ENCODE data around the gene SHOX. TPM values are rescaled to one million over a fixed set of nuclear protein-coding genes. Genes with fewer than 3 reads are reported as not detected.
A peak's percentile ranks its signal among the peaks of the same experiment; 100 is the strongest.
"Not testable (repeated sequence)": the region's sequence is repeated elsewhere in the genome, so short reads cannot be mapped to it uniquely, and the experiment has no call there.

Gene SHOX
- total RNA-seq: not detected

GRCh38 chrX:630612-631496, at the start of gene SHOX:
SHOX (plus strand) TSS chrX:630791; CDS start chrX:630898, 107 bp downstream.
- ATAC-seq (ENCODE audit: low read depth) (no peak), DNase-seq (no peak)
- Mint-ChIP-seq H3K4me3 (no peak within 1 kb of the TSS), H3K36me3 (no peaks in the 10 kb centered on the region), H3K9me3 (no peaks in the 10 kb centered on the region), H3K27ac (peak within 1 kb of the TSS; percentile 48), H3K4me1 (peaks cover 3% of the 10 kb centered on the region), H3K27me3 (peaks cover 82% of the 10 kb centered on the region)
- POLR2A ChIA-PET: no interaction called here

- POLR2A ChIA-PET: no interaction called here
- H3K27me3 Mint-ChIP-seq: no peaks in the 10 kb centered on the region
These were observed 49.5 kb upstream of the SHOX start for GRCh38 chrX:581066-581465.

GRCh38 chrX:581720-582298, 48.8 kb upstream of the SHOX start:
- POLR2A ChIA-PET: no interaction called here
- H3K9me3 Mint-ChIP-seq: peaks cover 2% of the 10 kb centered on the region
- H3K27me3 Mint-ChIP-seq: no peaks in the 10 kb centered on the region
- ATAC-seq (ENCODE audit: low read depth): no peak
- H3K4me3 Mint-ChIP-seq: no peak overlapping the region
- no peaks in the 10 kb centered on the region for H3K4me1 Mint-ChIP-seq
- no peak overlapping the region for H3K27ac Mint-ChIP-seq
- DNase-seq: no peak
- H3K36me3 Mint-ChIP-seq: no peaks in the 10 kb centered on the region

More at GRCh38 chrX:581066-581465, 49.5 kb upstream of the SHOX start:
- Mint-ChIP-seq H3K4me3 (no peak overlapping the region), H3K9me3 (peaks cover 2% of the 10 kb centered on the region), H3K36me3 (no peaks in the 10 kb centered on the region), H3K4me1 (no peaks in the 10 kb centered on the region), H3K27ac (no peak overlapping the region)
- DNase-seq (no peak), ATAC-seq (ENCODE audit: low read depth) (no peak)

- H3K4me1 Mint-ChIP-seq: no peaks in the 10 kb centered on the region
- POLR2A ChIA-PET: no interaction called here
- no peak overlapping the region for H3K4me3 Mint-ChIP-seq
- no peak overlapping the region for H3K27ac Mint-ChIP-seq
- H3K9me3 Mint-ChIP-seq: no peaks in the 10 kb centered on the region
- DNase-seq: no peak
- H3K27me3 Mint-ChIP-seq: no peaks in the 10 kb centered on the region
- no peaks in the 10 kb centered on the region for H3K36me3 Mint-ChIP-seq
- ATAC-seq (ENCODE audit: low read depth): no peak
These were observed 46.0 kb upstream of the SHOX start for GRCh38 chrX:584572-584971.

GRCh38 chrX:585115-585808, 45.3 kb upstream of the SHOX start:
- no peaks in the 10 kb centered on the region for H3K36me3 Mint-ChIP-seq
- ATAC-seq (ENCODE audit: low read depth) (no peak), DNase-seq (no peak)
- no peaks in the 10 kb centered on the region for H3K9me3 Mint-ChIP-seq
- POLR2A ChIA-PET: no interaction called here
- H3K27me3 Mint-ChIP-seq: no peaks in the 10 kb centered on the region
- no peaks in the 10 kb centered on the region for H3K4me1 Mint-ChIP-seq
- no peak overlapping the region for H3K27ac Mint-ChIP-seq
- no peak overlapping the region for H3K4me3 Mint-ChIP-seq

- DNase-seq (no peak), ATAC-seq (ENCODE audit: low read depth) (no peak)
- POLR2A ChIA-PET: no interaction called here
- Mint-ChIP-seq H3K9me3 (no peaks in the 10 kb centered on the region), H3K4me1 (no peaks in the 10 kb centered on the region), H3K27ac (no peak overlapping the region), H3K27me3 (no peaks in the 10 kb centered on the region), H3K36me3 (no peaks in the 10 kb centered on the region), H3K4me3 (no peak overlapping the region)
These were observed 44.2 kb upstream of the SHOX start for GRCh38 chrX:586351-586750.

GRCh38 chrX:589261-589660, 41.3 kb upstream of the SHOX start:
- ATAC-seq (ENCODE audit: low read depth); H3K27me3 Mint-ChIP-seq; H3K27ac Mint-ChIP-seq; H3K4me1 Mint-ChIP-seq; POLR2A ChIA-PET; H3K9me3 Mint-ChIP-seq; H3K4me3 Mint-ChIP-seq; H3K36me3 Mint-ChIP-seq; DNase-seq: not testable (repeated sequence)

- Mint-ChIP-seq H3K9me3 (peaks cover 8% of the 10 kb centered on the region), H3K36me3 (no peaks in the 10 kb centered on the region), H3K27ac (no peak overlapping the region), H3K4me3 (no peak overlapping the region), H3K4me1 (no peaks in the 10 kb centered on the region), H3K27me3 (no peaks in the 10 kb centered on the region)
- ATAC-seq (ENCODE audit: low read depth) (no peak), DNase-seq (no peak)
- POLR2A ChIA-PET: no interaction called here
These were observed 39.7 kb upstream of the SHOX start for GRCh38 chrX:590693-591404.

- H3K4me3 Mint-ChIP-seq: no peak overlapping the region
These were observed 30.5 kb upstream of the SHOX start for GRCh38 chrX:599837-600715.

GRCh38 chrX:603029-603428, 27.6 kb upstream of the SHOX start:
- H3K9me3 Mint-ChIP-seq; POLR2A ChIA-PET; H3K4me1 Mint-ChIP-seq; H3K36me3 Mint-ChIP-seq; H3K27ac Mint-ChIP-seq; H3K4me3 Mint-ChIP-seq; DNase-seq; H3K27me3 Mint-ChIP-seq; ATAC-seq (ENCODE audit: low read depth): not testable (repeated sequence)

More at GRCh38 chrX:599837-600715, 30.5 kb upstream of the SHOX start:
- no peaks in the 10 kb centered on the region for H3K36me3 Mint-ChIP-seq
- H3K27ac Mint-ChIP-seq: no peak overlapping the region
- H3K27me3 Mint-ChIP-seq: no peaks in the 10 kb centered on the region
- no peaks in the 10 kb centered on the region for H3K4me1 Mint-ChIP-seq
- ATAC-seq (ENCODE audit: low read depth) (no peak), DNase-seq (no peak)
- POLR2A ChIA-PET: no interaction called here
- H3K9me3 Mint-ChIP-seq: peaks cover 24% of the 10 kb centered on the region

GRCh38 chrX:604616-605015, 26.0 kb upstream of the SHOX start:
- ATAC-seq (ENCODE audit: low read depth); H3K36me3 Mint-ChIP-seq; H3K27me3 Mint-ChIP-seq; DNase-seq; H3K27ac Mint-ChIP-seq; H3K9me3 Mint-ChIP-seq; H3K4me3 Mint-ChIP-seq; H3K4me1 Mint-ChIP-seq; POLR2A ChIA-PET: not testable (repeated sequence)

- DNase-seq; H3K36me3 Mint-ChIP-seq; H3K27ac Mint-ChIP-seq; H3K4me1 Mint-ChIP-seq; ATAC-seq (ENCODE audit: low read depth); H3K4me3 Mint-ChIP-seq; H3K27me3 Mint-ChIP-seq; POLR2A ChIA-PET: not testable (repeated sequence)
- H3K9me3 Mint-ChIP-seq: peaks cover 11% of the 10 kb centered on the region
These were observed 22.5 kb upstream of the SHOX start for GRCh38 chrX:608088-608487.

- ATAC-seq (ENCODE audit: low read depth) (no peak), DNase-seq (no peak)
- POLR2A ChIA-PET: no interaction called here
- Mint-ChIP-seq H3K27me3 (no peaks in the 10 kb centered on the region), H3K27ac (no peak overlapping the region), H3K9me3 (peaks cover 16% of the 10 kb centered on the region), H3K4me1 (peaks cover 2% of the 10 kb centered on the region), H3K36me3 (no peaks in the 10 kb centered on the region), H3K4me3 (no peak overlapping the region)
These were observed 16.5 kb upstream of the SHOX start for GRCh38 chrX:614136-614535.
